GM21576 (cell line): ENCODE results near the gene CTNNA3.

Source experiments
- ATAC-seq: cut with Tn5 transposase; IDR thresholded peaks from one replicate; pipeline ENCODE4 v1.9.1; 2021; ENCODE audit warnings: mild to moderate bottlenecking, moderate library complexity; ENCODE audit not compliant: unreplicated experiment

The CTNNA3 gene

DNA sequence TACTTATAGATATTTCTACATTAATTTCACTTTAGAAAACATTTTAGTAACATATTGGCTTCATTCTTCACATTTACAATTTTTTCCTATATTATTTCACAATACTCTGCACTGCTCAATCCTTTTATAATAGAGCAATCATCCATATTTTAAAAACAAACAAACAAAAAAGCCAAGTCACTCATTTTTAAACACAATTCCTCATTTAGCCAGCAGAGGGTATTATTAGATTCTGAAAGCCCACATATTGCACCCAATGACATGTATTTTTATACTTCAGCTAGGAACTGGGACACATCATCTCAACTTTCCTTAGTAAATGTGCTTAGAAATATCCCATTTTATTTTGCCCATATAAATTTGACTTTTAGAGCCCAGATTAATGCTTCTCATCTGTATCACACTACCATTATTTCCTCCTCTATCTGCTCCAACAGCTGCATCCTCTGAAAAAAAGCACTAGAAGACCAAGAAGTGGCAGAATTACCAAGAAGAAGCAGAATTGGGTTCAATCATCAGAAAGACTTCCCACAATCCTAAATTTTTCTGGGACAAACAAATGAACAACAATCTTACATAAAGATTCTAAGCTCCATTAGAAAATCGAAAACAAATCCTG, 29.5 kb downstream of the CTNNA3 start:
- no peak for ATAC-seq

DNA sequence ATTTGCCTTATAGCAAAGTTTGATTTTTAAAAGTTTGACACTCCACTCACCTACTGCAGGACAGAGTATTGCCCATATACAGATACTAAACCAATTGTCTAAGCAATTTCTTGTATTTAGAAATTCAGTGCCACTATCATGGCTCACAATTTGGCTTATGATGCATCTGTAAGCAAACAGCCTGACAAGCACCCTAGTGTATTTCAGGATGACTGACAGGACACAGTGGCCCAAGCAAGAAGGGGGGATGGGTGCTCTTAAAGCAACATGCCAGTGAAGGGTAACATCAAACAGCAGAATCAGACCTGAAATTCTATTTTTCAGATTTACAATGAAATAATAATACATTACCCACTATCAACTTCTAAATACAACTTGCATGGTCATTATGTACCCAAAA, 30.5 kb downstream of the CTNNA3 start:
- no peak for ATAC-seq

- ATAC-seq: no peak
Measured at GRCh38 chr10:67664942-67665341, 31.1 kb downstream of the CTNNA3 start.

DNA sequence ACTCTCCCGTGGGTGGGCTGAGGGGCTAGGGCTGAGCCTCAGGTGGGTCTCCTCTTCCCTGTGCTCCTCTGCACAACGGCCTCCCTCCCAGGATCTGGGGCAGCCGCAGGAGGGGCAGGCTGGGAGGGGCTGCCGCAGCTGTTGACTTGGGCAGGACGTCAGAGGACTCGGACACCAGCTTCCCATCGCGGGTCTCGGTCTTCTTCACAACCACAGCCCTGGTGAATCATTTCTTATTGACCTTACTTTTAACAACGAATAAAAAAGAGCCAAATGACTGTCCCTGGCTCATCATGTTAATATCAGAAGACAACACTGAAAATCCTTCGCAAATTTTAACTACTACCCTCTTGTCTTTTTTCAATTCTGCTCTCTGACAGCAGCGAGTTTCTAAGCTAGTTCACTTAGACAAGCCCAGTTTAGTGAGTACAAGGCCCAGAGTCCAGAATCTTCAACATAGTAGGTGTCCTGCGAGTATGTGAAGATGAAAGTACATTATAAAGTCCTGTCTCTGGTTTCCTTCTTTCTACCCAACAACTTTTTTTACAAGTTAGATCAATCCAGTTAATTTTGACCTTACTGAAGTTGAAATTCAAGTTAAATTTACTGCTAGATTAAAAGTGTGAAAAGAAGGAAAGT, 32.4 kb downstream of the CTNNA3 start:
- no peak for ATAC-seq

DNA sequence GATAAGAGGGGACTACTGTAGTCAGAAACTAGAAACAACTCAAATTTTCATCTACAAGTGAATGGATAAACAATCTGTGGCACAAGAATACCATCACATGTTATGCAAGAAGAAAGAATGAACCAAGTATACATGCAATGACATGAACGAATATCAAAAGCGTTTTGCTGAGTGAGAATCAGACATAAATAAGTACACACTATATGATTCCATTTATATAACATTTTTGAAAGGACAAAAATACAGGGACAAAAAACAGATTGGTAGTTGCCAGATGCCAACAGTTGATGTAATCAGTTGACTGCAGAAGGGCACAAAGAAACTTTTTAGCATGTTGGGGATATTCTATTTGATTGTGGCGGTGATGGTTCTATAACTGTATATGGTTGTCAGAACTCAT, 33.6 kb downstream of the CTNNA3 start:
- no peak for ATAC-seq

DNA sequence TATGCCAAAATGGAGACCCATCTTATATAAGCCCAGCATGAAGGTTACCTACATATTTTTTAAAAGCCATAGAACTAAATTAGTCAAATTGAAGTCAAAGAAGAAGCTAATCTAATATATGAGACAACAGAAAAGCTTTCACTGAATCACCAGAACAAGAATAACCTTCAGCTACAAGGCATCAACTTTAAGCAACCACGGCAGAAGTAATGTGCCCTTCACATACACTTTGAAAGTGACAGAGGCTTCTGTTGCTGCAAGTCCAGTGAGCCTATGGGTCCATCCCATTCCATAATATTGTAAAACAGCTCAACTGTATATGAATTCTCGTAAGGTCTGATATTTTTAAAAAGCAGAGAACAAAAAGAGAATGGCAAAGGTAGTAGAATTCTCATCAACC, 36.5 kb downstream of the CTNNA3 start:
- ATAC-seq: no peak

DNA sequence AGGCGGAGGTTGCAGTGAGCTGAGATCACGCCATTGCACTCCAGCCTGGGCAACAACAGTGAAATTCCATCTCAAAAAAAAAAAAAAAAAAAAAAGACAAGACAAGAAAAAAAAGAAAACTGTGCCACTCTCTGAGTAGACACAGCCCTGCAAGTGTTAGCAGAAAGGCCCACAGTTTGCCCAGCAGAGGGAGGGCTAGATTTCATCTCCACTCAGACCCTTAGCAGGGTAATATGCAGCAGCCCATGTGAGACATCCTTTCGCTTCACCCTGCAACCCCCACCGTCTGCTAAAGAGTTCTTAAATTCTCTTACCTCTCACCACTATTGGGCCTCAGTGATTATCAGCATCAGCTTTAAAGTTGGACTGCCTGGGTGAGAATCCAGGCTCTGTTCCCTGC, 38.2 kb downstream of the CTNNA3 start:
- ATAC-seq: no peak

- ATAC-seq: no peak
Measured at GRCh38 chr10:67650558-67650957, 45.4 kb downstream of the CTNNA3 start.

GRCh38 chr10:67648613-67649229, 47.3 kb downstream of the CTNNA3 start:
- no peak for ATAC-seq

GRCh38 chr10:67630904-67631303, 65.1 kb downstream of the CTNNA3 start:
- ATAC-seq: no peak

GRCh38 chr10:67629461-67629971, 66.5 kb downstream of the CTNNA3 start:
- no peak for ATAC-seq

GRCh38 chr10:67622984-67623383, 73.0 kb downstream of the CTNNA3 start:
- no peak for ATAC-seq

DNA sequence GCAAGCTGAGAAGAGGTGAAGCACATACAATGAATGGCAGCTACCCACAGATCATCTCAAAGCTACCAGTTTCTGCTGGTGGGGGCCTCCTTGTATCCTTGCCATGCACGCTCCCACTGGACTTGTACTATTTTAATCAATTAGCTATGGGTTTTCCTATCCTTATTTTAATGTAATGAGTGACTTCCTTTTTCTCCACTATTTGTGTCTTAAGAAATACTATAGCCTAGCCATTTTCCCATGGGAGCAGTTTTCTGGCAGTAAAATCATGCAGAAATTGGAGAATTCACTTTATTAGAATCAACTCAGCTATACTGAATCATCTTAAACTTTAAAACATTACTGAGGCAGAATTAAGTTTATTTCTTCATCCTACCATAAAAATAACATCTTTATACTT, 73.5 kb downstream of the CTNNA3 start:
- no peak for ATAC-seq

DNA sequence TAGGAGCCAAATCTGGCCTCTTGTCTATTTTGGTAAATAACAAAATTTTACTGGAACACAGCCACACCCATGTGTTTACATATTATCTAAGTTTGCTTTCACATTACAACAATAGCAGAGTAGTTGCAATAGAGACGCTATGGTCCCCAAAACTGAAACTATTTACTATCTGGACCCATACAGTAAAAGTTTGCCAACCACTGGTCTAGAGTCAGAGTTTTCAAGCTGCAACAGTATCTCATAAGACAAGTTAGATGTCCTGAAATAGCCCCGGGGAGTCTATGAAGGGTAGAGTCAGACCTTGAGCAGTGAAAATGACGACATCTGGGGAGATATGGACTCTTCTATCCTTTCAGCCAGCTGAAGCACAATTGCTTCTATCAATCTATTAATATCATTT, 74.2 kb downstream of the CTNNA3 start:
- no peak for ATAC-seq

GRCh38 chr10:67618116-67618515, 77.9 kb downstream of the CTNNA3 start:
- ATAC-seq: no peak

- ATAC-seq: peak; percentile 82
Measured at GRCh38 chr10:67612577-67613537, 83.1 kb downstream of the CTNNA3 start.

- ATAC-seq: no peak
Measured at GRCh38 chr10:67612176-67612575, 83.8 kb downstream of the CTNNA3 start.

DNA sequence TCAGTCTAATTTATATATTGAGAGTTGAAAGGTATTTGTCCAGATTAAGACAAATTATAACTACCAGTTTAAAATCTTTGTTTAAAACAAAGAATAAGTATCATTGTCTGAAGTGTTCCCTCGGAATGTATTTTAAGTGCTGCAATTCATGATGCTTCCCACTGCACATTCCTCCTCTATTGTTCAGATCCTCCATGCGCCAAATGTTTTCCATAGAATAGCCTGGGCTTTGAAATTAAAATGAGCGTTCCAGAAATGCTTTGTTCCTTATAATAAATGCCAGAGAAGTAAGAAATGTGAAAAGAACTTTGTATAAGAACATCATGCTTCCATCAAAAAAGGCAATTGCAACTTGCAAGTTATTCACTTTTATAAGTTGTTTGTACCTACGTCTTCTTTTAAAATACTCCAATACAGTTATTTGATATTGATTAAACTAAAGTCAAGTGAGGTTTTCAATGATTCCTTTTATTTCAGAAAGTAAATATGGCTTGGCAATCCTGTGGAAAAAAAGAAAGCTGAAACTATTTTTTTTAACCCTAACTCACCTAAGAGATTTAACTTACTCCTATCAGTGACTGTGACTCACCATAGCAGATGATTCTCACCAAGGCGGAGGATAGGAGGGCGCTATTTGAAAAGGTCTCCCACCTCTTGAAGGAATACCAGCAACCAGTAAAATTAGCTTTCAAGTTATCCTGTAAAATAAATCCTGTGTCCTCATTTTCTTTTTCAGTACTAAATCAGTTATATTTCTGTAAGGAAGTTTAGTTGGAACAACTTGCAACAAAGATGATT, 85.8 kb downstream of the CTNNA3 start:
- ATAC-seq: no peak

- no peak for ATAC-seq
Measured at GRCh38 chr10:67608001-67608400, 88.0 kb downstream of the CTNNA3 start.

GRCh38 chr10:67607472-67607871, 88.5 kb downstream of the CTNNA3 start:
- ATAC-seq: no peak
